Hepatocyte (in vitro differentiated cells): ENCODE results near the gene C16orf96.

Source experiments
- EZH2 ChIP-seq: fragments of 200-600 bp; sonication (generic); IDR thresholded peaks from 2 replicates; pipeline ENCODE4 v1.6.1; 2016; ENCODE audit warnings: antibody characterized with exemption, mild to moderate bottlenecking, borderline replicate concordance
- EZH2phosphoT487 ChIP-seq: fragments of 200-600 bp; sonication (generic); IDR thresholded peaks from one replicate; pipeline ENCODE4 v1.6.1; 2018; ENCODE audit warnings: antibody characterized with exemption, mild to moderate bottlenecking, low read depth, moderate library complexity; ENCODE audit not compliant: unreplicated experiment, severe bottlenecking
- TF ChIP-seq, protein P1 (sequence below): fragments of 200-600 bp; sonication (generic); IDR thresholded peaks from 2 replicates; pipeline ENCODE4 v1.5.1; 2016; ENCODE audit warnings: antibody characterized with exemption, mild to moderate bottlenecking; ENCODE audit not compliant: poor library complexity

DNA sequence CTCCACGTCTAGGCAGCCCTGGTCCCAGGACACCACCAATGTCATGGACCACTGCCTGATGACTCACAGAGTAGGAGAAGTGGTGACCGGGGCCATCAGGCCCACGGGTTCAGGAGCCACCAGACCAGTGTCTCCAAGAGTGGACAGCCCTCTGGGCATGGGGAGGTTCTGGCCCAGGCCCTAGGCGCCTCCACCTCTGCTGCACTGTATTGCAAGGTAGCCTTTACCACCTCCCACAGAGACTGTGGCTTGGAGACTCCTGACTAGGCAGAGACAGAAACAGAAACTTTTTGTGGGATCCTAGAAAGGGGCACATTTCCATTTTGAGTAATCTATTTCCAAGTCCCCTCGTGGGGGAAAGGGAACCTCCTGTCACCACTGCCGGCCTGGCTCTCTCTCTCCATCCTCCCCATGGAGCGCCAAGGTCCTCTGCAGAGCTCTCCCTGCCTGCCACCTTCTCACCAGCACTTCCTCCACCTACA lies 20.5 kb upstream of the C16orf96 start:
- TF ChIP-seq, protein P1, sequence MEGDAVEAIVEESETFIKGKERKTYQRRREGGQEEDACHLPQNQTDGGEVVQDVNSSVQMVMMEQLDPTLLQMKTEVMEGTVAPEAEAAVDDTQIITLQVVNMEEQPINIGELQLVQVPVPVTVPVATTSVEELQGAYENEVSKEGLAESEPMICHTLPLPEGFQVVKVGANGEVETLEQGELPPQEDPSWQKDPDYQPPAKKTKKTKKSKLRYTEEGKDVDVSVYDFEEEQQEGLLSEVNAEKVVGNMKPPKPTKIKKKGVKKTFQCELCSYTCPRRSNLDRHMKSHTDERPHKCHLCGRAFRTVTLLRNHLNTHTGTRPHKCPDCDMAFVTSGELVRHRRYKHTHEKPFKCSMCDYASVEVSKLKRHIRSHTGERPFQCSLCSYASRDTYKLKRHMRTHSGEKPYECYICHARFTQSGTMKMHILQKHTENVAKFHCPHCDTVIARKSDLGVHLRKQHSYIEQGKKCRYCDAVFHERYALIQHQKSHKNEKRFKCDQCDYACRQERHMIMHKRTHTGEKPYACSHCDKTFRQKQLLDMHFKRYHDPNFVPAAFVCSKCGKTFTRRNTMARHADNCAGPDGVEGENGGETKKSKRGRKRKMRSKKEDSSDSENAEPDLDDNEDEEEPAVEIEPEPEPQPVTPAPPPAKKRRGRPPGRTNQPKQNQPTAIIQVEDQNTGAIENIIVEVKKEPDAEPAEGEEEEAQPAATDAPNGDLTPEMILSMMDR, result no peak
- TF ChIP-seq EZH2 (no peak), EZH2phosphoT487 (no peak)
